Islet of Langerhans (tissue), 1 donor: ENCODE measurements around the gene LCP2.
"Not testable (repeated sequence)": the region's sequence is repeated elsewhere in the genome, so short reads cannot be mapped to it uniquely, and the experiment has no call there.

ENCODE experiments used
- FAIRE-seq: peaks from one replicate; lab custom pipeline; 2011; peaks lifted over from hg19 to GRCh38; lab: Jason Lieb, UNC

Gene LCP2

GRCh38 chr5:170248172-170248930, 49.2 kb downstream of the LCP2 start:
- no peak for FAIRE-seq

DNA sequence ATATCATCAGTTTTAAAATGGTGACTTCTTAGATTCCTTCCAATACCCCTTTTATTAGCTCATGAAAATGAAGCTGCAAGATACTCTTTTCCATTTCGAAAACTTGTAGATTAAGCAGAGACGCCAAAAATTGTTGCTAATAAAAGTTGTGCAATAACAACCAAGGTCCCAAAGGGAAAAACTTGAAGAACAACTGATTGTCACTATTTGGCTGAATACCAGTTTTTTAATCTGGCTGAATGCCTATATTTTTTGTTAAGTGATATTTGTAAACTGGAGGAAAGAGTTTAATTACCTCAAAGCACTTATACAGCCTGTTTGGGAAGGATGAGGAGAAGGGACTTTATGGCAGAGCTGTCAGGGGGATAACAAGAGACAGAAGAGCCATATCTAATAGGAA, 50.2 kb downstream of the LCP2 start:
- FAIRE-seq = no peak

DNA sequence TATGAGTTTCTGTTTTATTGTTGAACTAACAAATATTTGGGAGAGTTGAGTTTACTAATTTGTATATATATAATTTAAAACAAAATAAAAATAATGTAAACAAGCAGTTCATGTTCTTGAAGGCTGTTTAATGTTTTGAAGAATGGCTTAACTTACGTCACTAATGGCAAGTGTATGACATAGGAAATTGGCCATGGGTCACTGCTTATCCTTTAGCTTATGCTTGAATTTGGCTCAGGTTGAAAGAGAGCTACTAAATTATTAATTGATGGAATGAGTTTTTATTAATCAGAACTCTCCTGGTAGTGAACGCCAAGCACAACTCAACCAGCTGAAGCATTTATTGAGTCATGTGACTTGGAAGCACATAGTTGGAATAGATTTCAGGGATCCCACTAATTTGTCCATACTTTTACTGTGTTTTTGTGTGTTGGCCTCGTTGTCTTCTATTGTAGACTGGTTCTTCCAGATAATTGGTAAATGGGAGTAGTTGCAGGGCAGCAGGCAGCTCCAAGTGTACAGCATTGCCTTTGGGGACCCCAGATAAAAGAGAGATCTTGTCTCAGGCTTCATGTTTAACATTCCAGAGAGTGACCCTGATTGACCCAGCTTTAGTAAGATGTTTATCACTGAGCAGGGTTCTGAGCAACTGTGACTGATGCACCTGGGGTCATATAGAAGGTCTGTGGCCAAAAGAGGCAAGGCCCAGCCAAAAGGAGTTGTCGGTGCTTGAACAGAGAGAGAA, 51.3 kb downstream of the LCP2 start:
- no peak for FAIRE-seq

- FAIRE-seq = not testable (repeated sequence)
These were observed 52.1 kb downstream of the LCP2 start for GRCh38 chr5:170245436-170245835.

DNA sequence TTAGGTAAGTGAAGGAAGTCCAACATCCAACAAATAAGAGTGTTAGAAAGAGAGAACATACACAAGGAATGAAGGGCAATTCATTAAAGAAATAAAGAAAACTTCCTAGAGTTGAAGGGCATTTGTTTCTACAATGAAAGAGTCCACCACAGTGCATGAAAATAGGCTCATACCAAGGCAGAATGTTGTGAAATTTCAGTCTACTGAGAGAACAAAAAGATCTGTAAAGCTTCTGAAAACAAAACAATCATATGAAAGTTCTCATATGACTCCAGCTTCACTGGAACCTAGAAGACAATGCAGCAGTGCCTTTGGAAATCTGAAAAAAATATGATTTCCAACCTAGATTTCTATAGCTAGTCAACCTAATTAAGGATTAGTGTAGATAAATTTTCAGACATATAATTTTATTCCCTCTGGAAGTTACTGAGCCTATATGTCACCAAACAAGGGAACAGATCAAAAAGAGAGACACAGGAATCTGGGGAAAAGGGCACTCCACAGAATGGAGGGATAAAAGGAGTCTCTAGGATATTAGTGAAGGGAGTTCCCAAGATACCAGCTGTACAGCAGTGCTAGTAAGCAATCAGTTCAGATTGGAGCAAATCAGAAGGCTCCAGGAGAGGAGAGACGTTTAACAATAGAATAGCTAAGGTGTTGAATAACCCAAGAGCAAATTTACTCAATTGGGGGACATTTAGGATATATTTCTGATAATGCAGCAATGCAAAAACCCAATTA, 59.0 kb downstream of the LCP2 start:
- no peak for FAIRE-seq

GRCh38 chr5:170235876-170236864, 61.4 kb downstream of the LCP2 start:
- no peak for FAIRE-seq

DNA sequence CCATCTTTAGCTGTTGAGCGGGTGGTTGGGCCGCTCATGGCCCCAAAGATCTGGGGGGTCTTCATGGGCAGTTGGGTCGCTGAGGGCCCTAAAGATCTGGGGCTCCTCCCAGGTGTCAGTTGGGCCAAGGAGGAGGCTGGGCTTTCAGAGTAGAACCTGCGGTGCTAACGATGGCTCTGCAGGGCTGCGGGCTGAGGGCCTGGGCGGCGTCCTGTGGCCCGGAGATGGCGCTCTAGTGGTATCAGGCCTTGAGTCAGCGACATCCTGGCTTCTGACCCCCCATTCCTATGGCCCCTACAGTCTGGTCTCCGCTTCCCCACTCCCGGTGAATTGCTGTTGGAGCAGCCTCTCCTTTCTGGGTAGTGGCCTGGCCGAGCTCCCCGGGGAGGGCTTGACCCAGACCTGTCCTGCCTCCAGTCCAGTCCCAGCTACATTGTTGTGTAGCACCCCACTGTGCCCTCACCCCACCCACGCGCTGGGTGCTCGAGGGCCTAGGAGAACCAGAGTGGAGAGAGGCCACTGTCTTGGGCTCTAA, 64.2 kb downstream of the LCP2 start:
- FAIRE-seq = no peak

DNA sequence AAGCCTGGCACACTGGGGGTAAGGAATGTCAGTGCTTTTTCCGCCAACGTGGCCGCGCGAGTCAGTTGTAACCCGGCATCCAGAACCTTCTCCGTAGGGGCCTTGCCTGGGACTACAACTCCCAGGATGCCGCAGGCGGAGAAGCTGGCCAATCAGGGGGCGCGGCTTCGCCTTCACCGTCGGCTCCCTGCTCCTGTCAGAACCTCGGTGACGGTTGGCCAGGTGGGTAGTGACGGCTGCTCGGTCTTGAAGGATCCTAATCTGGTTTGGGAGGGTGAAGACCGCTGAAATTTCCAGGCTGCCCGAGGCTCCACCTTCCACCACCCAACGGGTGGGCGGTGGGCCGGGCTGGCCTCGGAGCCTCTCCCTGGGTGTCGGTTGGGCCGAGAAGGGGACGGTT, 64.8 kb downstream of the LCP2 start, which contains the start of gene C5orf58:
TSS of gene C5orf58 (plus strand) at position 200 of the 400 bp plus-strand sequence. CDS start 1,992 bp downstream, outside the sequence.
- FAIRE-seq = no peak

DNA sequence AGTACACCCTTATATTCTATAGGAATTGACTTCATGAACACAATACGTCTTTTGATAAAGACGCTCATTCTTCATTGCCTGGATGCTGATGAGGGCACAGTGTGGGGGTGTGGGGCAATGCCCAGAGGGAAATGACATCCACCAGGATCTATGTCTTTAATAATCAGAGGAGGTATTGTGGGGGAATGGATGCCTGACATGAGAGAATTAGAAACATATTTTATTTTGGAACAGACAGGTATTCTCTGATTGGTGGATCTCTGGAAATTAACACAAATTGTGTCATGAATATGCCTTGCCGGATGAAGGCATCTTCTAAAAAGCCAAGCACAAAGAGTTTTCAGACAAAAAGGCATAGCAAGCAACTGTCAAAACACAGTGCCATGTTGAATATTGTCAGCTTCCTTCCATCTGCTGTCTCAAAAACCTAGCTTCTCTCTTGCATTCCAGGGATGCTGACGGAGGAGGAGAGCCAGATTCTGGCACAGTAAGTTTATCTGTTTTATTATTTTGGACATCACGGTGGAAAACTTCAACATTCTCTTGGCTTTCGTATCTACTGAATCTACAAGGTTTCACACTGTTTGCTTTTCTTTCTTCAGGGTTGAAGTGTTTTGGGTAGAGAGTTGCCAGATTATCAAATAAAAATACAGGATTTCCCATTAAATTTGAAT, 68.7 kb downstream of the LCP2 start:
- FAIRE-seq = no peak

GRCh38 chr5:170226661-170227060, 70.9 kb downstream of the LCP2 start:
- no peak for FAIRE-seq

DNA sequence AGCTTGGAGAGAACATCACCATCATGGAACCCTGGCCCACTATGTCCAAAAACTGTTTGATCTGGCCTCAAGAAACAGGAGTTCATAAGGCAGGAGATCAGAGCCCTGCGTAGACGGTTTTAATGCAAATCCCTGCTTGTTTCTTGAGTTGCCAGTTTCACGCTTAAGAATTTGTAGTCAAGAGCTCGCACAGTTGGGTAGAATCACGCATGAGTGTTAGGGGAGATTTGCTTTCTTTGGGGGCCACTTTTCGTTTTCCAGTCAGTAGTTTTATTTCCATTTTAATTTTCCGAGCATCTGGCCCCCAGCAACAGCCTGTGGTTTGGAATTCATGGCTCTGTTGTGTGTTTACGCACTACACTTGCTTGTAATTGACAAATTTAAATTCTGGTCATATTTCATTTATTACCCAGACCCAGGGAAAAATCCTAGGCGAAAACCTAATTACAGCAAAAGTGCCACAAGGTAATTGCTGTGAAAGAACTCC, 71.4 kb downstream of the LCP2 start:
- FAIRE-seq = no peak

GRCh38 chr5:170225326-170226128, 72.0 kb downstream of the LCP2 start:
- FAIRE-seq = no peak

DNA sequence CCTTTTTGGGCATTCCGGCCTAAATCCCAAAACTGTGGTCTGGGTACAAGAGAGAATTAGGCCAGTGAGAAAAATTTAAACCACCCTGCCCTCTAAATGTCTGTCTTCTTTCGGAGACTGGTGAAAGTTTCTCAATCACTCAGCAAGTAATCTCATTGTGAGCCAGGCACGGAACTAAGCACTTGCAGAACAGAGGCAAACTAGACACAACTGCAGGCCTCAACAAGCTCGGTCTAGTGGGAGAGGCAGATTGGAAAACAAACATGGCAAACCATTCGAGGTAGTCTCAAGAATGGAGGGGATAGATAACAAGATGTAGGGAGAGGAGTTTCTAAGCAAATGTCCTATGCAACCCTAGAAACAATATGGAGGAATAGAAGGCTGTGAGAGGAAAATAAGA, 73.7 kb downstream of the LCP2 start:
- FAIRE-seq = no peak

- no peak for FAIRE-seq
These were observed 74.2 kb downstream of the LCP2 start for GRCh38 chr5:170223360-170223759.

GRCh38 chr5:170221327-170221741, 76.2 kb downstream of the LCP2 start:
- FAIRE-seq = no peak

DNA sequence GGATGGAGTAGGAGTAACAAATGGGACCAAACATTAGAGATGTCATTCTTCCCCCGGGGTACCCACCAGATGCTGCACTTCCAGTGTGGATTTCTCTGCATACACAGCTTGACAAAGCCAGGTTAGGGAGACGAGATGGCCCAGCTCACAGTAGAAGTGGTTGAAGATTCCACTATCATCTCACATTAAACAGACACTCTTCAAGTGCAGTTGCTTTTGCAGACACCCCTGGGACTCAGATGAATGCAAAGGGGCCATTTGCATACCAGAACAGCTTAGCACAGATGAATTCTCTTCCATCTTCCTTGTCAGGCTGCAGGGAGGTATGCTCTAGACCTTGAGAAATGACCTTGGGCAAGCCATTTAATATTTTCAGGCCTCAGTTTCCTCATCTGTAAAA, 77.4 kb downstream of the LCP2 start:
- no peak for FAIRE-seq

DNA sequence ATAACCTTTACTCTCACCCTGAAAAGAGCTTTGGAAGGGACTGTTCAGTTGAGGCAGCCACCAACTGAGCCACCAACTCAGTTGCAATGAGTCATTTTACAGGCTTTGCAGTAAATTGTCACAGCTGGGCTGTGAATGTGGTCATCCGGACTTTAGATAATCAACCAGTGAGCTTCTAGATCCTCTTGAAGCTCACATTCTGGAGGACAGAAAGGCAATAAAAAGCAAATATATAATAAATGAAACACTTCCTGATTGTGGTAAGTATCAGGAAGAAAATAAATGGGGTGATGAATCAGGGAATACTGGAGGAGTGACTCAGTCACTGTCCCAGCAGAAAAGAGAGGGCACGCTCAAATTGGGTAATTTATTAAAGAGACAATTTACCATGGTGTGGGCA, 78.0 kb downstream of the LCP2 start:
- no peak for FAIRE-seq

GRCh38 chr5:170218726-170219125, 78.9 kb downstream of the LCP2 start:
- no peak for FAIRE-seq

- no peak for FAIRE-seq
These were observed 79.7 kb downstream of the LCP2 start for GRCh38 chr5:170217831-170218230.
